Spleen (tissue), 11 donors: ENCODE results near the gene SMARCA2. TPM values are rescaled to one million over a fixed set of nuclear protein-coding genes. Genes with fewer than 3 reads are reported as not detected.

Experiments used
- DNase-seq: peaks from one replicate; pipeline ENCODE4 v3.0.0-alpha.2; 2020
- H3K27ac ChIP-seq, 8 donors: fragments of 200-600 bp; sonication (generic) in 7 of 8; 1 replicate in 4 of 8; 2 replicates in 4 of 8; pipeline versions ENCODE4 v1.5.0 to v1.8.0; 2016 to 2021; ENCODE audit warnings: inconsistent platforms in 4 of 8, mild to moderate bottlenecking in 4 of 8, moderate library complexity in 1 of 8
- H3K27me3 ChIP-seq, 7 donors: fragments of 200-600 bp; sonication (generic) in 6 of 7; replicated peaks in 1 of 7; 1 replicate in 4 of 7; 2 replicates in 3 of 7; pipeline versions ENCODE4 v1.5.0 to v1.8.0; 2016 to 2021; ENCODE audit warnings: inconsistent platforms in 3 of 7, mild to moderate bottlenecking in 1 of 7
- H3K36me3 ChIP-seq, 6 donors: fragments of 200-600 bp; sonication (generic) in 5 of 6; 1 replicate in 4 of 6; 2 replicates in 2 of 6; pipeline versions ENCODE4 v1.5.0 to v1.8.0; 2016 to 2021; ENCODE audit warnings: inconsistent platforms in 2 of 6
- H3K4me1 ChIP-seq, 6 donors: fragments of 200-600 bp; sonication (generic) in 5 of 6; 1 replicate in 3 of 6; 2 replicates in 3 of 6; pipeline versions ENCODE4 v1.5.0 to v1.8.0; 2016 to 2021; ENCODE audit warnings: inconsistent platforms in 3 of 6
- H3K4me3 ChIP-seq, 8 donors: fragments of 200-600 bp; sonication (generic) in 7 of 8; 1 replicate in 4 of 8; 2 replicates in 4 of 8; pipeline versions ENCODE4 v1.5.0 to v1.8.0; 2016 to 2021; ENCODE audit warnings: inconsistent platforms in 4 of 8, mild to moderate bottlenecking in 4 of 8, moderate library complexity in 2 of 8
- H3K9me3 ChIP-seq, 8 donors: fragments of 200-600 bp; sonication (generic) in 7 of 8; 1 replicate in 4 of 8; 2 replicates in 4 of 8; pipeline versions ENCODE4 v1.5.0 to v1.8.0; 2016 to 2021; ENCODE audit warnings: inconsistent platforms in 4 of 8
- CTCF ChIP-seq, 11 experiments: fragments of 200-600 bp in 7 of 11; fragments of 450-650 bp in 4 of 11; sonication (generic) in 4 of 11; IDR thresholded peaks in 8 of 11; conservative IDR thresholded peaks in 3 of 11; 1 replicate in 7 of 11; 2 replicates in 4 of 11; pipeline versions ENCODE4 v1.4.0 to v1.8.0; 2016 to 2021; ENCODE audit warnings: antibody characterized with exemption in 11 of 11, inconsistent platforms in 4 of 11, mild to moderate bottlenecking in 1 of 11
- POLR2A ChIP-seq, 3 donors: fragments of 450-650 bp; IDR thresholded peaks; one replicate each; pipeline ENCODE4 v1.5.1; 2017; ENCODE audit warnings: antibody characterized with exemption in 3 of 3, mild to moderate bottlenecking in 1 of 3
- POLR2AphosphoS5 ChIP-seq, 3 donors: sonication (generic); formaldehyde crosslinking; IDR thresholded peaks; one replicate each; pipeline ENCODE4 v1.5.1; 2017; ENCODE audit warnings: antibody characterized with exemption in 3 of 3
- WGBS, 5 donors: extraction: QIAGEN DNeasy Blood & Tissue Kit in 3 of 5; methylation state at CpG; one replicate each; pipeline versions ENCODE4 v1.1.5 to v1.1.7; 2013 to 2018; 5-methylcytosine and 5-hydroxymethylcytosine counted together
- intact Hi-C: fragments of 100-400 bp; cut with DNase I; formaldehyde crosslinking; loops from one replicate; pipeline ENCODE4 v1.15.0; 2023; ENCODE audit warnings: low total_unique reads
- polyA plus RNA-seq, 3 donors: library from polyadenylated mRNA; stranded (reverse); fragments of 200-250 nt; gene quantifications; one replicate each; pipeline ENCODE4 v1.2.1, GENCODE V29; 2013
- total RNA-seq, 7 donors: library from RNA; depleted of rRNA in 3 of 7; stranded (reverse); fragments of >200 nt in 3 of 7; fragmentation: NEBNext Ultra II Directional in 4 of 7; extraction: Animal tissue kit (Norgen Biotek cat#: 25700) in 4 of 7; gene quantifications; one replicate each; pipeline versions ENCODE4 v1.1.0 to v1.2.1, GENCODE V29; 2016 to 2021
- donor health status: healthy with polysubstance abuse.
- donor health status: DM: no; HTN: no; CAD: no; lungs with moderate emphysema.
- donor health status: DM: no; HTN: no; CAD: no.
- donor health status: Bipolar disorder and iron deficiency.
- donor health status: healthy.
- donor health status: DM: no; HTN: no; CAD: no.
- donor health status: DM: yes; HTN: yes; CAD: no.

The SMARCA2 gene
- total and polyA plus RNA-seq, 10 donors, result 41.9 to 252 (median 186) TPM

GRCh38 chr9:2119566-2119965 lies 104.4 kb downstream of the SMARCA2 start:
- no peak for DNase-seq
- no peak overlapping the region for H3K4me3 ChIP-seq
- WGBS, 5 donors, result 91 to 97% (median 95%) methylated on average over 9 of the region's 9 CpGs
- TF ChIP-seq POLR2AphosphoS5 (IDR thresholded peaks at IDR 0.05) (no peak), CTCF (IDR thresholded peaks at IDR 0.05 in 8 of 11, conservative IDR thresholded peaks at IDR 0.05 in 3 of 11) (no peak)
- intact Hi-C loops, result no loop called here
- H3K27ac ChIP-seq, result no peak overlapping the region
- H3K27me3 ChIP-seq, result no peaks in the 10 kb centered on the region
- H3K4me1 ChIP-seq, result peaks cover 0 to 15% (median 0%) of the 10 kb centered on the region in 6 donors
- peaks cover 4 to 100% (median 72%) of the 10 kb centered on the region in 6 donors for H3K36me3 ChIP-seq
- no peaks in the 10 kb centered on the region for H3K9me3 ChIP-seq

GRCh38 chr9:2120926-2121689 lies 106.0 kb downstream of the SMARCA2 start:
- TF ChIP-seq POLR2A (IDR thresholded peaks at IDR 0.05), result no peak
- no peak for DNase-seq
- 79 to 87% (median 82%) methylated on average over 3 of the region's 3 CpGs for WGBS, 5 donors
- Histone ChIP-seq H3K4me3 (no peak overlapping the region), H3K4me1 (peaks cover 8 to 30% (median 14%) of the 10 kb centered on the region in 6 donors), H3K27me3 (no peaks in the 10 kb centered on the region), H3K27ac (peak overlapping the region in 2 of 8 donors; percentile 15 to 39), H3K36me3 (peaks cover 4 to 95% (median 64%) of the 10 kb centered on the region in 6 donors), H3K9me3 (no peaks in the 10 kb centered on the region)
- intact Hi-C loops, result no loop called here

- Histone ChIP-seq H3K27ac (no peak overlapping the region), H3K4me3 (no peak overlapping the region), H3K4me1 (peaks cover 16 to 42% (median 25%) of the 10 kb centered on the region in 6 donors), H3K36me3 (peaks cover 4 to 94% (median 53%) of the 10 kb centered on the region in 6 donors), H3K27me3 (no peaks in the 10 kb centered on the region), H3K9me3 (no peaks in the 10 kb centered on the region)
- WGBS, 5 donors, result 79 to 99% (median 97%) methylated on average over 3 of the region's 3 CpGs
- TF ChIP-seq CTCF (IDR thresholded peaks at IDR 0.05 in 8 of 11, conservative IDR thresholded peaks at IDR 0.05 in 3 of 11), result no peak
- no peak for TF ChIP-seq POLR2A (IDR thresholded peaks at IDR 0.05)
- TF ChIP-seq POLR2AphosphoS5 (IDR thresholded peaks at IDR 0.05), result no peak
- no peak for DNase-seq
- intact Hi-C loops, result no loop called here
These were observed 107.2 kb downstream of the SMARCA2 start for GRCh38 chr9:2122299-2122698.

- intact Hi-C loops, result no loop called here
- Histone ChIP-seq H3K27me3 (no peaks in the 10 kb centered on the region), H3K36me3 (peaks cover 4 to 94% (median 38%) of the 10 kb centered on the region in 6 donors), H3K9me3 (no peaks in the 10 kb centered on the region), H3K4me1 (peaks cover 21 to 75% (median 44%) of the 10 kb centered on the region in 6 donors), H3K4me3 (peak overlapping the region in 3 of 8 donors; percentile 12 to 39 (median 20)), H3K27ac (peak overlapping the region in 7 of 8 donors; percentile 58 to 84 (median 70))
- WGBS, 5 donors, result 25 to 35% (median 33%) methylated on average over 2 of the region's 2 CpGs
- no peak for TF ChIP-seq CTCF (IDR thresholded peaks at IDR 0.05 in 8 of 11, conservative IDR thresholded peaks at IDR 0.05 in 3 of 11)
- TF ChIP-seq POLR2A (IDR thresholded peaks at IDR 0.05), result no peak
- TF ChIP-seq POLR2AphosphoS5 (IDR thresholded peaks at IDR 0.05), result no peak
- no peak for DNase-seq
These were observed 110.8 kb downstream of the SMARCA2 start for GRCh38 chr9:2125906-2126305.
